Stimulated activated effector memory CD8-positive, alpha-beta T cell treated with anti-CD3 and anti-CD28 coated beads, Interleukin-12 subunit alpha, Interleukin-12 subunit beta, amount 100 ng/mL, for 72 hours (primary cell): ENCODE data around the gene WWOX.

Source experiments
- ATAC-seq: fragments of 150-1000 bp; cut with Tn5 transposase; 2 replicates; pipeline ENCODE4 v1.10.0; 2021
- DNase-seq, 2 donors: peaks; one replicate each; pipeline ENCODE4 v3.0.0; 2021 to 2022; ENCODE audit warnings: low spot score in 2 of 2
- H3K27ac Mint-ChIP-seq: one replicate; pipeline ENCODE4 v1.8.0; 2022; ENCODE audit warnings: mild to moderate bottlenecking, mixed read lengths
- H3K36me3 Mint-ChIP-seq: one replicate; pipeline ENCODE4 v1.8.0; 2022; ENCODE audit warnings: mild to moderate bottlenecking, mixed read lengths
- H3K4me1 Mint-ChIP-seq: one replicate; pipeline ENCODE4 v1.8.0; 2022; ENCODE audit warnings: mixed read lengths
- H3K4me3 Mint-ChIP-seq: one replicate; pipeline ENCODE4 v1.8.0; 2022; ENCODE audit warnings: mild to moderate bottlenecking, mixed read lengths
- H3K9me3 Mint-ChIP-seq: one replicate; pipeline ENCODE4 v1.8.0; 2022; ENCODE audit warnings: mixed read lengths

The WWOX gene

DNA sequence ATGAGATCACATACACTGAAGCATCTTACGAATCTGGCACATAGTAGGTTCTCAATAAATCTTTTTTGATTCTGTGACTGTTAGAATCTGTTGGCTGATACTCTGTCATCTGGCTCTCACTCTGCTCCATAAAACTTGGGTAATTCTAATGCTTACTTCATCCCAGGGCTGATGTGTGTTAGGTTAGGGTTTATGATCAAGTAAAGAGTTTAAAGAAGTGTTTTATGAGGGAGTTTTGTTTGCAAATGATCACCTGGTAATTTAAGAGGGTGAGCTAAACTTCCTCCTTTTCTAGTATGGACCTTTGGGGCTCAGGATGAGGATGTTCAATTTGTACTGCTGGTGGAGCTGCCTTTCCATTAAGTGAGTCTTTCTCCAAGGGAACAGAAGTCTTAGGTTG lies 364.1 kb downstream of the WWOX start:
- no peaks in the 10 kb centered on the region for H3K4me1 Mint-ChIP-seq
- no peaks in the 10 kb centered on the region for H3K36me3 Mint-ChIP-seq
- no peak overlapping the region for H3K4me3 Mint-ChIP-seq
- DNase-seq, result no peak
- H3K27ac Mint-ChIP-seq, result no peak overlapping the region
- no peak for ATAC-seq
- H3K9me3 Mint-ChIP-seq, result no peaks in the 10 kb centered on the region

DNA sequence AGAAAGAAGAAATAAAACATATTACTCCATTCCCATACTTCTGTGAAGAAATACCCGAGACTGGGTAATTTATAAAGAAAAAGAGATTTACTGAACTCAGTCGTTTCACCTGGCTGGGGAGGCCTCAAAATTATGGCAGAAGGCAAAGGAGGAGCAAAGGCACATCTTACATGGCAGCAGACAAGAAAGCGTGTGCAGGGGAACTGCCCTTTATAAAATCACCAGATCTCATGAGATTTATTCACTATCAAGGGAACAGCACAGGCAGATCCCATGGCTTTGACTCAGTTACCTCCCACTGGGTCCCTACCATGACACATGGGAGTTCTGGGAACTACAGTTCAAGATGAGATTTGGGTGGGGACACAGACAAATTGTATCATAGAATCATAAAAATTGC lies 365.4 kb downstream of the WWOX start:
- Mint-ChIP-seq H3K9me3 (no peaks in the 10 kb centered on the region), H3K27ac (no peak overlapping the region), H3K4me1 (no peaks in the 10 kb centered on the region), H3K36me3 (no peaks in the 10 kb centered on the region), H3K4me3 (no peak overlapping the region)
- DNase-seq (no peak), ATAC-seq (no peak)

DNA sequence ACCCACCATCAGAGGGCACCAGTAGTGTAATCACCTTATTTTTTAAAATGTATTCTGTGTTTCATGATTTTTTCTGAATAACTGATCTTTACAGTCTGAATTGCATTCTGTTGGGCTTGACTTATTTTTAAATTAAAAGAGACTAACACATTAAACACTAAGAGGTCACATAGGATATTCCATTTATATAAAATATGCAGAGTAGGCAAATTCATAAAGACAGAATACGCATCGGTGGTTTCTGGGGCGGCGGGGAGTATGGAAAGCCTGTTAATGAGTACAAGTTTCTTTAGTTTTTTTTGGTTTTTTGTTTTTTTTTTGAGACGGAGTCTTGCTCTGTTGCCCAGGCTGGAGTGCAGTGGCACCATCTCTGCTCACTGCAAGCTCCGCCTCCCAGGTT lies 366.3 kb downstream of the WWOX start:
- Mint-ChIP-seq H3K9me3 (no peaks in the 10 kb centered on the region), H3K4me3 (no peak overlapping the region), H3K4me1 (no peaks in the 10 kb centered on the region), H3K36me3 (no peaks in the 10 kb centered on the region), H3K27ac (no peak overlapping the region)
- DNase-seq, result no peak
- no peak for ATAC-seq

DNA sequence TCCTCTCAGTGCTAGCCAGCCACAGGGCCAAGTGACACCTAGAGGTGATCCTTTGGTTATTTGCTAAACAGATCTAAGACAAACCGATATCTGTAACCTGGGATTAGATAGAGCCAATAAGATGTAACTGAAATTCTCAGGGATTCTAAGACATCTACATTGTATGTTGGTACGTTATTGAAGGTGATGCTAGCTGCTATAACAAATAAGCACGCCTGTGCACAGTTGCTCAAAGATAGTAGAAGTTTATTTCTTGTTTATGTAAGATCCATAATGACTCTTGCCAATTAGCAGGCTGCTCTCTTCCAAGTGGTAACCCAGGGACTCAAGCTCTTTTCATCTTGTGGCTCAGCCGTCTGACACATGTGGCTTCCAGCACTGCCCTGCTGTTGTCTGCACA lies 370.3 kb downstream of the WWOX start:
- ATAC-seq (no peak), DNase-seq (no peak)
- H3K36me3 Mint-ChIP-seq, result no peaks in the 10 kb centered on the region
- no peaks in the 10 kb centered on the region for H3K4me1 Mint-ChIP-seq
- H3K27ac Mint-ChIP-seq, result no peak overlapping the region
- no peaks in the 10 kb centered on the region for H3K9me3 Mint-ChIP-seq
- no peak overlapping the region for H3K4me3 Mint-ChIP-seq

DNA sequence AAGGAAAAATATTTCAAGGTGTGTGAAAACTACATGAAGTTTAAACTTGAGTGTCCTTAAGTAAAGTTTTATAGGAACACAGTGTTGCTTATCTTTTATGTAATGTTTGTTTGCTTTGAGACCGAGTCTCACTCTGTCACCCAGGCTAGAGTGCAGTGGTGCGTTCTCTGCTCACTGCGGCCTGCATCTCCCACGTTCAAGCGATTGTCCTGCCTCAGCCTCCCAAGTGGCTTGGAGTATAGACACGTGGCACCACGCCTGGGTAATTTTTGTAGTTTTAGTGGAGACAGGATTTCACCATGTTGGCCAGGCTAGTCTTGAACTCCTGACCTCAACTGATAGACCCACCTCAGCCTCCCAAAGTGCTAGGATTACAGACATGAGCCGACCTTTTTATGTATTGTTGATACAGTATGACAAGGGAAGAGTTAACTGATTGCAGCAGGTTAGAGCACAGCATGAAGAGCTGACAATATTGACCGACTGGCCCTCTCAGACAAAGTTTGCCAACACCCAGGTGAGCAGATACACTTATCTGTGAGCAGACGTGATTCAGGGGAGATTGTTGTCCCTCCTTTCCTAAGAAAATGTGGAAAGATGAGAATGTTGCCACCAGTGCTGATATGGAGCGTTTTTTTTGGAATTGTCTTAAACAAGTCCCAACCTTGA lies 373.7 kb downstream of the WWOX start:
- no peak for ATAC-seq
- Mint-ChIP-seq H3K9me3 (no peaks in the 10 kb centered on the region), H3K36me3 (no peaks in the 10 kb centered on the region), H3K4me1 (no peaks in the 10 kb centered on the region), H3K4me3 (no peak overlapping the region), H3K27ac (no peak overlapping the region)
- DNase-seq, result no peak

DNA sequence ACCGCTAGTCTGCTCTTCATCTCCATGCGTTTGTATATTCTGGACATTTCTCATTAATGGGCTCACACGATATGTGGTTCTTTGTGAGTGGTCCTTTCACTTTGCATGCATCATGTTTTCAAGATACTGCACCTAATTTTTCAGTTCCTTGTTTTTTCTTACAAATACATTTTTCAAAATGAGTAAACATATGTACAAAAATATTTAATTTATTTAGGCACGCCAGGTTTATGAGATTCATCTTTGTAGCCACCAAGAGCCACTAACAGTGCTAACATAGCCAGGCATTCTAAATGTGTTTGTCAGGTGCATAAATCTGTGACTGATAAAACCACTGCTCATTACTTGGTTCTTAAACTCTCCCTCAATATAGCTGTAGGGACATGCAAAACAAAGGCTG lies 375.3 kb downstream of the WWOX start:
- no peaks in the 10 kb centered on the region for H3K9me3 Mint-ChIP-seq
- no peak for ATAC-seq
- no peak overlapping the region for H3K27ac Mint-ChIP-seq
- DNase-seq, result no peak
- H3K4me3 Mint-ChIP-seq, result no peak overlapping the region
- H3K36me3 Mint-ChIP-seq, result no peaks in the 10 kb centered on the region
- H3K4me1 Mint-ChIP-seq, result no peaks in the 10 kb centered on the region

DNA sequence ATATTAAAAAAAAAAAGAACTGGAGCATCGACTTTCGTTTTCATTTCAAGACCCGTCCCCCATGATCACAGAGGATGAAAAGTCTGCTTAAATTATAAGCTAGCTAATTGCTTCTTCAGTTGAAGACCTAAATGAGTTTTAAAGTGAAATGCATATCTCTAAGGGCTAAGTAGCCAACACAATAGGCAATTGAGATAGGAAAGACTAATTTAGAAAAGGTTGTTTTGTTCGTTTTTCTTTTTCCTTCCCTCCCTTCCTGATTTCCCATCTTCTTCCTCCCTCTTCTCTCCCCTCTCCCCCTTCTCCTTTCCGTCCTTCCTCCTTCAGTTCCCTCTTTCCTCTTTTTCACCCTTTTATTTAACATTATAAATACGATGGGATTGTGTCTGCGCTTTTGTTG lies 377.2 kb downstream of the WWOX start:
- H3K4me1 Mint-ChIP-seq, result no peaks in the 10 kb centered on the region
- DNase-seq (no peak), ATAC-seq (no peak)
- no peaks in the 10 kb centered on the region for H3K9me3 Mint-ChIP-seq
- no peak overlapping the region for H3K4me3 Mint-ChIP-seq
- H3K36me3 Mint-ChIP-seq, result no peaks in the 10 kb centered on the region
- H3K27ac Mint-ChIP-seq, result no peak overlapping the region

DNA sequence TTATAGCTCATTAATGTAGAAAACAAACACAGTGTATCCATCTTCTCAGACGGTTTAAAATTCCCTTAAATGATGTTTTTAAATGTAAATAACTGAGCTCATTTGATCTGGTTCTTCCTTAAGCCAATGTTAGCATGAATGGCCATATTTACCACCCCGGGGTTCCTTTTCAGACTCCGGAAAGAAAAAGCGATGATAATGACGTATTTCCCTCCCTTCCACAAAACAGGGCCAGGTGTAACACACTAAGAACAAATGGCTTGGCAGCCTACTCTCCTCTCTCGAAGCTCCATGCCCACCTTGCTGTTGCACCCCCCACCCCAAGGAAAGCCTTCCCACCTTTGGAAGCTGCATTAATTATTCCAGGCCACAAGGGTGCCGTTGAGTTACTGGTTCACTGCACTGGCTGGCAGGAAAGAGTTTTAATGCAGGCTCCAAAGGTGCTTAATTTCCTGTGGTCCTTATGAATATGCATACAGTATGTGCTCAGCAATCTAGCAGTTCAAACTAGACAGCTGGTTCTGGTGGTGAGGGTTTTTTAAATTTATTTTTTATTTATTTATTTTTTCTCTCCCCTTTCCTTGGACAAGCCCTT lies 378.9 kb downstream of the WWOX start:
- Mint-ChIP-seq H3K9me3 (no peaks in the 10 kb centered on the region), H3K36me3 (no peaks in the 10 kb centered on the region), H3K4me1 (no peaks in the 10 kb centered on the region), H3K4me3 (no peak overlapping the region), H3K27ac (no peak overlapping the region)
- DNase-seq (no peak), ATAC-seq (no peak)

DNA sequence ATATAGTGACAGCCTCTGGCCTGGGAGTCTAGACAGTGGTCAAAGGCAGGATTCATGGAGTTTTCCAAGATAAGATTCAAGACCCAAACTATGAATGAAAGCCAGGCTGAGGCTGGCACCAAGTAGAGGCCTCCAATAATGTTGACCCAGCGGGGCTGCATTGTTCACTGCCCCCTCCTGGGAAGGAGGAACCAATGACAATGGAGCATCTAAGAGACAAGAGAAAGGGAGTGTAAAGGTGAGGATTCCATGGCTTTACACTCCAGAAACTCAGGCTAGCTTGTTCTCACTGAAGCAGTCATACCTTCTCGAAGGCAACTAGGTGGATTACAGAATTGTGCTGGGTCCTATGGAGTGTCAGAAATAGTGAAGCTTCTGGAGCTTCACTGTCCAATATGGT lies 380.3 kb downstream of the WWOX start:
- ATAC-seq, result no peak

DNA sequence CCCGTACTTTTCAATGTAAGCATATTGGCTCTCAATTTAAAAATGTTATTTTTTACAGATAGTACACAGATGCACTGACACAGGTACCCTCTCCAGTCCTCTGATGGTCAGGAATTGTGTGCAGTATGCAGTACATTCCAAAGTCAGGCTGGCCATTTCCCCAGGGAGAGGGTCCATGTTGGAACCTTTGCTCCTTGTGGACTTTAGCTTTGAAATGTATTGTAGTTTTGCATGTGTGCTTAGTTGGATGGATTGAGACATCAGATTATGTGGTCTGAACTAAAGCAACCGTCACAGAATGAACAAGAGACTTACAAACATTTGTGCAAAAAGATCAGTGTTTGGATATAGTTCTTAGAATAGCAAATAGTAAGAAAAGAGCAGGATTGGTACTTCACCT lies 381.1 kb downstream of the WWOX start:
- no peak for DNase-seq
- no peaks in the 10 kb centered on the region for H3K36me3 Mint-ChIP-seq
- H3K9me3 Mint-ChIP-seq, result no peaks in the 10 kb centered on the region
- H3K4me3 Mint-ChIP-seq, result no peak overlapping the region
- no peak for ATAC-seq
- H3K4me1 Mint-ChIP-seq, result no peaks in the 10 kb centered on the region
- H3K27ac Mint-ChIP-seq, result no peak overlapping the region

More for the DNA sequence above, 380.3 kb downstream of the WWOX start:
- DNase-seq, result no peak
- Mint-ChIP-seq H3K4me1 (no peaks in the 10 kb centered on the region), H3K9me3 (no peaks in the 10 kb centered on the region), H3K27ac (no peak overlapping the region), H3K4me3 (no peak overlapping the region), H3K36me3 (no peaks in the 10 kb centered on the region)

DNA sequence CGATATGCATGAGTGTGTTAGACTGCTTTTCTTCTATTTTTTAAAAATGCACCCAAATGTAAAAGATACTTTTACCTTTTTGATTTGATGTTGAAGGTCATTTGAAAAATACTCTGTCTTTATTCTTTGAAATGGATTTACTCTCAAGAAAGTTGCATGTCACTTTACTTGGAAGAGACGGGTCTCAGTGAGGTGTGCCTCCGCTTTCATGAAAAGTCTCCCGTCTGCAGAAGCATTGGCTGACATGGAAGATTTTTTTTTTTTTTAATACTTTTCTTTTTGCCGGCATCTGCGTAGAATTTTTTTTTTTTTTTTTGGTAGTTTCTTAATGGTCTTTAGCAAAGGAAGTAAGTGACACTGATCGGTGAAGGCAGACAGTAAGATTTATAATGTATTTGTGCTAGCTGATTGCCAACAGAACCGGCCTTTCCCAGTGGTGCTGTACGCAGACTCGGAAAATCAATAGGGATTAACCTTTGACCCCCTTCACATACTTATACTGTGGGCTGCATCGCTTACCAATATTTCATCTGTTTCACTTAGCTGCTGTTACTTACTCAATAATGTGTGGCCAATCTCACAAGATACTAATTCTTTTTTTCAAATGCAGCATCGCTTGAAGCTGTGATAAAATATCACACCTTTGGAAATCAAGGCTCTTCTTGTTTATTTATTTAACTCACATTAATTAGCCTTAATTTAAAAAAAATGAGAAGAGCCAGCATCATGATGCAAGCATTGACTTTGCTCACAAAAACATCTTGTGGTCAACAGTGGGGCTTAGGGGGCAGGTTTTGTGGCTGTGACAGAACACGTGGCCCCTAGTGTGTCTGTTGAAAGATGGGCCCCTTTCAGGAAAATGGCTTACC lies 383.9 kb downstream of the WWOX start:
- H3K4me3 Mint-ChIP-seq, result no peak overlapping the region
- H3K36me3 Mint-ChIP-seq, result no peaks in the 10 kb centered on the region
- H3K4me1 Mint-ChIP-seq, result no peaks in the 10 kb centered on the region

DNA sequence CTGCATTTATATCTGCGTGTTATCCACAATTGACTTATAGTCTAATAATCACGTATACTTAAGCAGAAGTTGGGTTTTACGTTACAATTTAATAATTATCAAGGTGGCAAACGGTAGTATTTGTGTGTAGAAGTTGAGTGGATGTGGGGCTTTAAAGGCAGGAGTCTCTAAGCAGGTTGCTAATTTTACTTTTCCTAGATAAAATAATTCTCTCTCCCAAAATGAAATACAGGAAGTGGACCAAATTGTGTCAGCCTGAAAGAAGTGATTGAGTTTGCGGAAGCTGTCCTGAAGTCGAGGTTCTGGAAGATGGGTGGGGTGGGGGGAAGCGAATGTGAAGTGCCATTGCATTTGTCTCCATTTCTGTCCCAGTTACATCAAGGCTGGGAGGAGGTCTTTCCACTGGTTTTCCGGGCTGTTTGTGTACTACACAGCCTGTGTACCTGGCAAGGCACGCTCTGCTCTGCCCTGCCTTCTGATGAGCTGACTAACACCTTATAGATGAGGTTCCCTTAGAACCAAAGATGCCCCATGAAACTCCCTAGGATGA lies 385.1 kb downstream of the WWOX start:
- Mint-ChIP-seq H3K36me3 (no peaks in the 10 kb centered on the region), H3K27ac (no peak overlapping the region), H3K9me3 (no peaks in the 10 kb centered on the region), H3K4me1 (no peaks in the 10 kb centered on the region), H3K4me3 (no peak overlapping the region)
- ATAC-seq, result no peak
- DNase-seq, result no peak

More for the DNA sequence above, 383.9 kb downstream of the WWOX start:
- Mint-ChIP-seq H3K9me3 (no peaks in the 10 kb centered on the region), H3K27ac (no peak overlapping the region)
- ATAC-seq, result no peak
- no peak for DNase-seq

DNA sequence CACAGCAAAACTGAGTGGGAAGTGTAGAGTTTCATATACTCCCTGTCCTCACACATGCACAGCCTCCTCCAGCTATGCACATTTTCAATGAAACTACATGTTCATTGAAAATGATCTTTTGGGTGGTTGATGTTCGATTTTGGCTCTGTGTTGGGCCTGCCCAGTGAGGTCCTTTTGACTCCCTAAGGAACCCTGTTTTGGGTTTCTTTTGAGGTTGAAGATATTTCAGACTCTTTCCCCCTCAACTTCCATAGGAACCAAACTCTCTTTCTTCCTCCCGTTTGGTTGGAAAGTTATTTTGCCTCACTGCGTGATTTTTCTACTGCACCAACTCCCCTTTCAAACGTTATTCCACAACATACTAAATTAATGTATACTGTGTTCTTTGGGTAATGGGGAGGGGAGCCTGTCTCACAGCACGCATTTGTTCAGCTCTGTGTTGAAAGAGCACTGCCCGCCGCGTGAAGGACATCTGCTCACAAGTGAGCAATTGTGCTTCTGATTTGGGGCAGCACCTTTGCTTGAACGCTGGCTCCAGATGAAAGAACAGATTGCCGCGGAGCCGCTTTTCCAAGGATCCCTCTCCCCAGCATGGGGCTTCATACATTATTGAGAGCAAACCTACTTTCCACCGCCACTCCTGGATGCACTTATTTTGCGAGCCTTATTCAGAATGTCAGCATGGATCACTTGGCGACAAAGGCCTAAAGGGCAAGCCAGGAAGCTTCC lies 385.9 kb downstream of the WWOX start:
- no peaks in the 10 kb centered on the region for H3K4me1 Mint-ChIP-seq
- ATAC-seq, result no peak
- no peaks in the 10 kb centered on the region for H3K36me3 Mint-ChIP-seq
- H3K4me3 Mint-ChIP-seq, result no peak overlapping the region
- DNase-seq, result no peak
- no peak overlapping the region for H3K27ac Mint-ChIP-seq
- no peaks in the 10 kb centered on the region for H3K9me3 Mint-ChIP-seq

DNA sequence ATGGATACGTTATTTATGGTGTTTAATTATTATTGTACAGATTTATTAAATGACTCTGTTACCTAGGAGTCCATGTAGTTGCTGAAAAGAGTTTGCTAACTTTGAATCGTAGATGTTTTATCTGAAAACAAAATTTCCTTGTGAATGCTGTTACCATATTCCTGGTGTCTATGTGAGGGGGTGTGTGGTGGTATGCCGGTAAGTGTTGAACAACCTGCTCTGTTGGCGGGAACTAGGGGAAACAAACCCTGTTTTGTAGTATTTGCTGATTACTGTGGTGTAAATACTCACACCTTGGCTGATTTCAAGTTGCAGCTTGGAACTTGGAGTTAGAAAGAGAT lies 386.4 kb downstream of the WWOX start:
- ATAC-seq, result no peak
- Mint-ChIP-seq H3K4me3 (no peak overlapping the region), H3K4me1 (no peaks in the 10 kb centered on the region), H3K9me3 (no peaks in the 10 kb centered on the region), H3K27ac (no peak overlapping the region), H3K36me3 (no peaks in the 10 kb centered on the region)
- no peak for DNase-seq

DNA sequence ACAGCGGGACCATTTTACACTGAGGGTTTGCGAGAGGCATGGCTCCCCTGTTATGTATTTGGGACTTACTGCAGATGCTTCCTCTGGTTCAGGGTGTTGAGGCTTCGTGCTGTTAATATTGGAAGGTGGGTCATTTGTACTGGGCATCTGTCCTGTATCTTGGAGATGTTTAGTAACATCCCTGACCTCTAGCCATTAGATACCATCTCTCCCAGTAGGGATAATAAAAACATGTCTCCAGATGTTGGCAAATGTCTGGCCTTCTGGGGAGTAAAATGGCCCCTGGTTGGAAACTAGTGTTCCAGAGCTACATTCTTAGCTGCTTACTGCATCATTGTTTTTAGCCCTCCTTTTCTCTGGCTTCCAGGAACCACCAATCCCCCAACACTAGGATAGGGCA lies 388.0 kb downstream of the WWOX start:
- Mint-ChIP-seq H3K4me1 (no peaks in the 10 kb centered on the region), H3K36me3 (no peaks in the 10 kb centered on the region), H3K27ac (no peak overlapping the region), H3K9me3 (no peaks in the 10 kb centered on the region), H3K4me3 (no peak overlapping the region)
- ATAC-seq (no peak), DNase-seq (no peak)
